ENCODE measurements around the gene C6orf89. TPM values are rescaled to one million over a fixed set of nuclear protein-coding genes. Genes with fewer than 3 reads are reported as not detected.

Gene C6orf89
- total and polyA plus RNA-seq, 2 of the 13 experiments (the other 11 are each of a cell fraction or from before 2014, with no cell fraction given) = 22.1 to 32.2 TPM

- TF ChIP-seq ZBTB40 (IDR thresholded peaks at IDR 0.05) (no peak), ZBTB40 (CRISPR knock-in tag; IDR thresholded peaks at IDR 0.05) (no peak), ZMYM2 (CRISPR knock-in tag; IDR thresholded peaks at IDR 0.05) (no peak)
Observed at GRCh38 chr6:36913082-36913481, 27.3 kb downstream of the C6orf89 start (continued).

Data from HepG2 (cell line).